ENCODE data around the gene KIRREL3. TPM values are rescaled to one million over a fixed set of nuclear protein-coding genes. Genes with fewer than 3 reads are reported as not detected.

The KIRREL3 gene
- total RNA-seq, 2 experiments from 2014 or later = not detected

- H3K9me3 Mint-ChIP-seq = no peaks in the 10 kb centered on the region
- no peak for TF ChIP-seq CTCF (IDR thresholded peaks at IDR 0.05)
- no peak overlapping the region for H3K27ac Mint-ChIP-seq
- Histone ChIP-seq H3K36me3 (ENCODE audit: insufficient read depth, low read length) (no peaks in the 10 kb centered on the region), H3K4me3 (ENCODE audit: low read length) (no peak overlapping the region), H3K9me3 (ENCODE audit: control insufficient read depth in 1 of 2, insufficient read depth in 1 of 2, low read length in 2 of 2) (no peaks in the 10 kb centered on the region), H3K4me1 (ENCODE audit: insufficient read depth, low read length) (no peaks in the 10 kb centered on the region), H3K27me3 (ENCODE audit: control insufficient read depth in 1 of 2, insufficient read depth in 2 of 2, low read length in 2 of 2) (no peaks in the 10 kb centered on the region), H3K27ac (ENCODE audit: low read depth in 1 of 2, low read length in 2 of 2) (no peak overlapping the region)
- H3K4me3 Mint-ChIP-seq = no peak overlapping the region
- ChIA-PET CTCF (no interaction called here), POLR2A (no interaction called here)
- intact Hi-C loops (cut with DNase I, micrococcal nuclease) = loop anchor here in 1 of 2 experiments (10.0 kb wide), 1 partner anchor 440 kb away; no protein-coding TSS in a partner anchor
- no peaks in the 10 kb centered on the region for H3K27me3 Mint-ChIP-seq
- DNase-seq (no peak), ATAC-seq (ENCODE audit: poor library complexity) (no peak)
- H3K36me3 Mint-ChIP-seq (ENCODE audit: low read depth) = no peaks in the 10 kb centered on the region
- no peaks in the 10 kb centered on the region for H3K4me1 Mint-ChIP-seq (ENCODE audit: low read depth)
These were observed 565.6 kb downstream of the KIRREL3 start for GRCh38 chr11:126434950-126435335.

- intact Hi-C loops (cut with DNase I, micrococcal nuclease) = loop anchor here in 1 of 2 experiments (10.0 kb wide), 1 partner anchor 441 kb away; no protein-coding TSS in a partner anchor
- Mint-ChIP-seq H3K27me3 (no peaks in the 10 kb centered on the region), H3K4me1 (ENCODE audit: low read depth) (no peaks in the 10 kb centered on the region), H3K36me3 (ENCODE audit: low read depth) (no peaks in the 10 kb centered on the region), H3K27ac (no peak overlapping the region), H3K9me3 (no peaks in the 10 kb centered on the region), H3K4me3 (no peak overlapping the region)
- ATAC-seq (ENCODE audit: poor library complexity) = no peak
- ChIA-PET POLR2A (no interaction called here), CTCF (no interaction called here)
- Histone ChIP-seq H3K9me3 (ENCODE audit: control insufficient read depth in 1 of 2, insufficient read depth in 1 of 2, low read length in 2 of 2) (no peaks in the 10 kb centered on the region), H3K27me3 (ENCODE audit: control insufficient read depth in 1 of 2, insufficient read depth in 2 of 2, low read length in 2 of 2) (no peaks in the 10 kb centered on the region), H3K36me3 (ENCODE audit: insufficient read depth, low read length) (no peaks in the 10 kb centered on the region), H3K4me1 (ENCODE audit: insufficient read depth, low read length) (no peaks in the 10 kb centered on the region), H3K27ac (ENCODE audit: low read depth in 1 of 2, low read length in 2 of 2) (no peak overlapping the region), H3K4me3 (ENCODE audit: low read length) (no peak overlapping the region)
- DNase-seq = no peak
- no peak for TF ChIP-seq CTCF (IDR thresholded peaks at IDR 0.05)
These were observed 566.3 kb downstream of the KIRREL3 start for GRCh38 chr11:126433989-126434949.

- POLR2A ChIA-PET = no interaction called here
- no peaks in the 10 kb centered on the region for H3K4me1 Mint-ChIP-seq (ENCODE audit: low read depth)
- H3K4me3 ChIP-seq (ENCODE audit: low read length) = no peak overlapping the region
These were observed 567.2 kb downstream of the KIRREL3 start for GRCh38 chr11:126433244-126433846.

More at GRCh38 chr11:126433244-126433846, 567.2 kb downstream of the KIRREL3 start:
- no peak overlapping the region for H3K4me3 Mint-ChIP-seq
- Histone ChIP-seq H3K36me3 (ENCODE audit: insufficient read depth, low read length) (no peaks in the 10 kb centered on the region), H3K9me3 (ENCODE audit: control insufficient read depth in 1 of 2, insufficient read depth in 1 of 2, low read length in 2 of 2) (no peaks in the 10 kb centered on the region), H3K27ac (ENCODE audit: low read depth in 1 of 2, low read length in 2 of 2) (no peak overlapping the region), H3K27me3 (ENCODE audit: control insufficient read depth in 1 of 2, insufficient read depth in 2 of 2, low read length in 2 of 2) (no peaks in the 10 kb centered on the region), H3K4me1 (ENCODE audit: insufficient read depth, low read length) (no peaks in the 10 kb centered on the region)
- CTCF ChIA-PET = no interaction called here
- no peaks in the 10 kb centered on the region for H3K27me3 Mint-ChIP-seq
- H3K9me3 Mint-ChIP-seq = no peaks in the 10 kb centered on the region
- DNase-seq (no peak), ATAC-seq (ENCODE audit: poor library complexity) (no peak)
- intact Hi-C loops (cut with DNase I, micrococcal nuclease) = loop anchor here in 1 of 2 experiments (10.0 kb wide), 1 partner anchor 441 kb away; no protein-coding TSS in a partner anchor
- TF ChIP-seq CTCF (IDR thresholded peaks at IDR 0.05) = no peak
- H3K36me3 Mint-ChIP-seq (ENCODE audit: low read depth) = no peaks in the 10 kb centered on the region
- H3K27ac Mint-ChIP-seq = no peak overlapping the region

Measured in CD4-positive, alpha-beta T cell (primary cell).